WTC11 (cell line): Measurements from ENCODE around the gene TNS4.

Experiments used
- ZNF219 ChIP-seq: sonication (generic); formaldehyde crosslinking; IDR thresholded peaks from 2 replicates; pipeline ENCODE4 v1.8.0; 2023; ENCODE audit warnings: missing genetic modification reagents, mild to moderate bottlenecking, borderline replicate concordance
- TF ChIP-seq, protein P1 (sequence below): fragments of 200-600 bp; IDR thresholded peaks from 2 replicates; pipeline ENCODE4 v1.8.0; 2022; ENCODE audit warnings: antibody characterized with exemption

DNA sequence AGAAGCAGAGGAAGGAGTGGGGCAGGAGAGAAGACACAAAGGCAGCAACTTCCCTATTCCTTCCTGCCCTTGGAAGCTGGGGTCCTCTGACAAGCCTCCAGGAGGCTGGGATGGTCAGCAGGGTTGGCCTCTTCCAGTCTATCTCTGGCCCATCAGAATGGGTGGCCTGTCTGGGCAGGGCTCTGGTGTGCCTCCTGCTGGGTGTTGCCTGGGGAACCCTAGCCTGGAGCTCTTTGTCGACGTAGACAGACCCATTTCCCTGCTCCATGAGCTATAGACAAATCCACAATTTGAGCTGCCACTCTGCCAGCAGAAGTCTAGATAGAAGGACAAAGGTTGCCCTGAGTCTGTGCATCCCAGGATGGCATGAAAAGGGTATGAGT is 46.8 kb downstream of the TNS4 start:
- TF ChIP-seq, protein P1, sequence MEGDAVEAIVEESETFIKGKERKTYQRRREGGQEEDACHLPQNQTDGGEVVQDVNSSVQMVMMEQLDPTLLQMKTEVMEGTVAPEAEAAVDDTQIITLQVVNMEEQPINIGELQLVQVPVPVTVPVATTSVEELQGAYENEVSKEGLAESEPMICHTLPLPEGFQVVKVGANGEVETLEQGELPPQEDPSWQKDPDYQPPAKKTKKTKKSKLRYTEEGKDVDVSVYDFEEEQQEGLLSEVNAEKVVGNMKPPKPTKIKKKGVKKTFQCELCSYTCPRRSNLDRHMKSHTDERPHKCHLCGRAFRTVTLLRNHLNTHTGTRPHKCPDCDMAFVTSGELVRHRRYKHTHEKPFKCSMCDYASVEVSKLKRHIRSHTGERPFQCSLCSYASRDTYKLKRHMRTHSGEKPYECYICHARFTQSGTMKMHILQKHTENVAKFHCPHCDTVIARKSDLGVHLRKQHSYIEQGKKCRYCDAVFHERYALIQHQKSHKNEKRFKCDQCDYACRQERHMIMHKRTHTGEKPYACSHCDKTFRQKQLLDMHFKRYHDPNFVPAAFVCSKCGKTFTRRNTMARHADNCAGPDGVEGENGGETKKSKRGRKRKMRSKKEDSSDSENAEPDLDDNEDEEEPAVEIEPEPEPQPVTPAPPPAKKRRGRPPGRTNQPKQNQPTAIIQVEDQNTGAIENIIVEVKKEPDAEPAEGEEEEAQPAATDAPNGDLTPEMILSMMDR: no peak
- no peak for TF ChIP-seq ZNF219 (CRISPR knock-in tag)
